Activated naive CD4-positive, alpha-beta T cell treated with anti-CD3 and anti-CD28 coated beads, Interleukin-2, amount 50 U/mL, for 72 hours (primary cell): ENCODE data around the gene PGC. TPM values are rescaled to one million over a fixed set of nuclear protein-coding genes. Genes with fewer than 3 reads are reported as not detected.

ENCODE experiments used
- ATAC-seq, 2 donors: fragments of 150-1000 bp; cut with Tn5 transposase; 2 replicates each; pipeline ENCODE4 v1.10.0; 2021; ENCODE audit warnings: mild to moderate bottlenecking in 2 of 2, moderate library complexity in 2 of 2
- DNase-seq, 2 donors: peaks; one replicate each; pipeline ENCODE4 v3.0.0; 2021 to 2022; ENCODE audit warnings: low spot score in 2 of 2
- H3K27ac Mint-ChIP-seq, 2 donors: one replicate each; pipeline ENCODE4 v1.8.0; 2022; ENCODE audit warnings: mild to moderate bottlenecking in 2 of 2, mixed read lengths in 2 of 2
- H3K36me3 Mint-ChIP-seq, 2 donors: one replicate each; pipeline ENCODE4 v1.8.0; 2022; ENCODE audit warnings: mixed read lengths in 2 of 2
- H3K9me3 Mint-ChIP-seq, 2 donors: one replicate each; pipeline ENCODE4 v1.8.0; 2022; ENCODE audit warnings: mixed read lengths in 2 of 2
- total RNA-seq, 2 donors: library from RNA; stranded (reverse); gene quantifications; one replicate each; pipeline ENCODE4 v1.2.3, GENCODE V29; 2022

The PGC gene
- total RNA-seq, 2 donors from 2014 or later, result not detected

DNA sequence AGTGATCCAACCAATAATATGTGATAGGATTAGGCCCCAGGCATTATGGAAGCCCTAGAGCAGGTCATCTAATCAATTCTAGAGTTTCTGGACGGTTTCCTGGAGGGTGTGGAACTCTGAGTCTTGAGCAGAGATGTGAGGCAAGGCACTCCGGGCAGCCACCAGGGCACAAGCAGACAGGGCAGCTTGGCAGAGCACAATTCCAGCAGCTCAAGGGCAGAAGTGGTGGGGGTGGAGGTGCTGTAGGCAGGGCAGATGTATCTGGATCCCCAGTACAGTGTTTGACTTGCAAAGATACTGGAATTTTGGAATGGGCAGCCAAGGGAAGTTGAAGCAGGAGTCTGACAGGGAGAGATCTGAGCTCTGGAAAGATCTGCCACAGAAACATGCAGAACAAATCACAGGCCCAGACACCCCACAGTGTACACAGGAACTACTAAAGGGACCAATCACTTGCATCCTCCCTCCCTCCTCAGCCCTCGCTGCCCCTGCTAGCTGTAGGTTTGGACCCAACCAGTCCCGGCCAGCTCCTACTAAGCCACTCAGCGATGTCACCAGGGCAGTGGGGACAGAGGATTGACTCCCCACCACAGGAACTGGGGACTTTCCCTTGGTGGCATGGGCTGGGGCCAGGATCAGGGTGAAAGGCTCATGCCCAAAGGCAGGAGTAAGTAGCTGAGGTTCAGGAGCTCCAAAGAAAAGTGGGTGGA is 58.8 kb downstream of the PGC start:
- Mint-ChIP-seq H3K9me3 (no peaks in the 10 kb centered on the region), H3K27ac (peak overlapping the region in 1 of 2 donors; percentile 94), H3K36me3 (no peaks in the 10 kb centered on the region)
- ATAC-seq (no peak), DNase-seq (no peak)

DNA sequence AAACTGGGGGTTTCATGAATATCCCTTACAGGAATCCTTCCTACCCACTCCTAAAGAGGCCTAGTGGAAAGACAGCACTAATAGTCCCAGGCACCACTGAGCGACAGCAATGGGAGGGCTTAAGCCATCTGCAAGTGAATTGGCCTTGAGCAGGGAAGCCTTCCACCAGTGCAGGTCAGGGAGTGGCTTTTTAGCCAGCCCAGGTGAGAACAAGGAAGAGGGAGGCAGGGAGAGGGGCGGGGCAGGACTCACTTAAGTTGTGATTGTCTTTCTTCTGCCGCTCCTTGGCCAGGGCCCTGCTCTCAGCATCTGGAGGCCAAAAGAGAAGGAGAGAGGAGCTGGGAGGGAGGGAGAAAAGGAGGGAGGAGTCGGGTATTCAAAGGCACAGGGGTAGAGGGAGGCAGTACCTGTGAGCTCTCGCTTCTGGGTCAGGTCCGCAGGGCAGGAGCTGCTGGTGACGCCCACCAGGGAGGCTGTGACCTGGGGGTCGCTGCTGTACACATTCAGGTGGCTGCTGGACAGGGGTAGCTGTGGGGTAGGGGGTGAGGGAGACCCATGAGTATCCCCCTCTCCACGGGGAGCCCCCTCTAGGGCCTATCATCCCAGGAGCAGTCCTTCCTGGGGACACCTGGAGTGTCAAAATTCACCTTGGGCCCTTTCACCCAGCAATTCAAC is 59.6 kb downstream of the PGC start:
- Mint-ChIP-seq H3K27ac (no peak overlapping the region), H3K9me3 (no peaks in the 10 kb centered on the region), H3K36me3 (no peaks in the 10 kb centered on the region)
- DNase-seq, result no peak
- ATAC-seq, result no peak

Other genes with a start within 250 kb of the PGC start
- 10 to 100 TPM in 1 of 2 donors, 1 to 10 TPM in 1; 3.7 to 17.4 TPM for gene FOXP4, start 201.0 kb downstream of the PGC start, total RNA-seq
- not detected for gene MDFI, start 108.9 kb downstream of the PGC start, total RNA-seq
- 10 to 100 TPM in 1 of 2 donors, 1 to 10 TPM in 1; 3.0 to 14.4 TPM for gene TFEB, start 11.8 kb downstream of the PGC start, total RNA-seq
- gene FRS3, start 32.5 kb upstream of the PGC start, total RNA-seq, result 1 to 10 TPM; 3.1 to 5.2 TPM
- gene PRICKLE4, start 33.4 kb upstream of the PGC start, total RNA-seq, result under 1 TPM in 1 of 2 donors, not detected in 1; 0.60 TPM
- gene TOMM6, start 40.3 kb upstream of the PGC start, total RNA-seq, result 100 to 1,000 TPM; 182 to 301 TPM
- 10 to 100 TPM in 1 of 2 donors, 1 to 10 TPM in 1; 8.3 to 16.7 TPM for gene USP49, start 148.0 kb upstream of the PGC start, total RNA-seq
- 10 to 100 TPM; 18.5 to 24.2 TPM for gene MED20, start 173.7 kb upstream of the PGC start, total RNA-seq
- 10 to 100 TPM; 38.1 to 47.6 TPM for gene BYSL, start 174.1 kb upstream of the PGC start, total RNA-seq
- gene CCND3, start 194.4 kb upstream of the PGC start, total RNA-seq, result 100 to 1,000 TPM; 610 to 723 TPM